HG03108 (cell line): ENCODE results near the gene SNX25.
"Not testable (repeated sequence)": the region's sequence is repeated elsewhere in the genome, so short reads cannot be mapped to it uniquely, and the experiment has no call there.

ENCODE experiments used
- ATAC-seq: cut with Tn5 transposase; IDR thresholded peaks from one replicate; pipeline ENCODE4 v1.9.1; 2021; ENCODE audit warnings: moderate library complexity; ENCODE audit not compliant: unreplicated experiment

The SNX25 gene

GRCh38 chr4:185209031-185209851 is at the start of gene SNX25:
Gene SNX25, plus strand, starts transcription at chr4:185209598. Its CDS starts 229 bp downstream, at chr4:185209827.
- ATAC-seq: peak; percentile 70

DNA sequence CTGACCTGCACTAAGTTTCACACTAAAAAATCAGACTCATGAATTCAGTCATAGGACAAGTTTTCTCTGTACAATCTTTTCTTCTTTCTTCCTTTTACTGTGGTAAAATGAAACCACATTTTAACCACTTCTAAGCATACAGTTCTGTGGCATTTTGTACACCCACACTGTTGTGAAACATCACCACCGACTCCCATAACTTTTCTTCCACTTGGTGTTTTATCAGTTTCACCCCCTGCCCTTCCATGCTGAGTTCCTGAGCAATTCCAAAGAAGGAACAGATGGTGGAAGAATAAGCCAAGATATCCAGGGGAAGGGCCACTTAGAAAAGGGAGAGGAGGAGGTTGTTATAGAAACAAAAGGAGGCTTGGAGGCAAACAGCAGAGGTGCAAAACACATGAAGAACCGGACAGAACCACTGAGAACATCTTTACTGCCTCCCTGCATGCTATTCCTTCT is 43.8 kb upstream of the SNX25 start:
- peak; percentile 91 for ATAC-seq

DNA sequence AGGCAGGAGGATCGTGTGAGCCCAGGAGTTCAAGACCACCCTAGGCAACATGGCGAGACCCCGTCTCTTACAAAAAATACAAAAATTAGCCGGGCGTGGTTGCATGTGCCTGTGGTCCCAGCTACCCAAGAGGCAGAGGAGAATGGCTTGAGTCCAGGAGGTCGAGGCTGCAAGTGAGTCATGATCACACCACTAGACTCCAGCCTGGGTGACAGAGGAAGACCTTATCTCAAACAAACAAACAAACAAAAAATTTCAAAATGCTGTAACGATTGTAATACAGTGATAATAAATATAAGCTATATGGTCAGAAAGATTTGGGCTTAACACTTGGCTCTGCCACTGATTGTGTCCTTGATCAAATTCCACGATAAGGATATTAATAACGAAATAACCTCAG is 42.2 kb upstream of the SNX25 start:
- ATAC-seq: no peak

GRCh38 chr4:185171373-185172071 is 37.9 kb upstream of the SNX25 start:
- ATAC-seq: peak; percentile 77

DNA sequence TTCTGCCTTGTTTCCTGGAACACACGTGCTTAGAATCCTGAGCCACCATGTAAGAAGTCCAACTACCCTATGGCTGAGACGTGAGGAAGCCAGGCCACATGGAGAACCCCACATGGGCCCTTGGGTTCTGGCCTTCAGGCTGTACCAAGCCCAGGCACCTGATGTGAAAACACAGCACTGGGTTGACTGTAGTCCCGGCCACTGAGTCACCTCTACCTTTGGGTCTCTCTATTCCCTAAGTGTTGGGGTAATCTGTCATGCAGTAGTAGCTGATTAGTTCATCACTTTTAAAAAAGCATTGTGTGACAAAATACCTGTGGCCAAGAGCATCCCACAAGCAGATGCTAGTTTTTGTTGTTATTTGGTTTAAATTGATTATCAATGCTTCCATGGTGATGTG is 29.9 kb upstream of the SNX25 start:
- no peak for ATAC-seq

DNA sequence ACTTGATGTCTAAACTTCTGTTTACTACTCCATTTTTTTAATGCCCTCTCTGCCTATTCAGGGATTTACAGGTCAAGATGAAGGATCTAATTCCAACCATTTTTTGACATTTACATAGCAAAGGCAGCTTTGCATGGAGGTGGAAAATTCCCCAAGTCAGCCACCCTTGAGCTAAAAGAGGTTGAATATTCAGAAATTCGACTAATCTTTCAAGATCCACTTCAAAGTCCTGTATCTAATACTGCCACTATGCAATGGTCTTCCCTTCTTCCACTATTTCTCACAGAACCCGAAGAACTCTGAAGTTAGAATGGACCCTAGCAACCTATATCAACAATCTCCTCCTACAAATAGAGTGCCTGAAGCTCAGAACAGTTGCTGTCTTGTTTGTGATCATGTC is 27.2 kb upstream of the SNX25 start:
- ATAC-seq: no peak

DNA sequence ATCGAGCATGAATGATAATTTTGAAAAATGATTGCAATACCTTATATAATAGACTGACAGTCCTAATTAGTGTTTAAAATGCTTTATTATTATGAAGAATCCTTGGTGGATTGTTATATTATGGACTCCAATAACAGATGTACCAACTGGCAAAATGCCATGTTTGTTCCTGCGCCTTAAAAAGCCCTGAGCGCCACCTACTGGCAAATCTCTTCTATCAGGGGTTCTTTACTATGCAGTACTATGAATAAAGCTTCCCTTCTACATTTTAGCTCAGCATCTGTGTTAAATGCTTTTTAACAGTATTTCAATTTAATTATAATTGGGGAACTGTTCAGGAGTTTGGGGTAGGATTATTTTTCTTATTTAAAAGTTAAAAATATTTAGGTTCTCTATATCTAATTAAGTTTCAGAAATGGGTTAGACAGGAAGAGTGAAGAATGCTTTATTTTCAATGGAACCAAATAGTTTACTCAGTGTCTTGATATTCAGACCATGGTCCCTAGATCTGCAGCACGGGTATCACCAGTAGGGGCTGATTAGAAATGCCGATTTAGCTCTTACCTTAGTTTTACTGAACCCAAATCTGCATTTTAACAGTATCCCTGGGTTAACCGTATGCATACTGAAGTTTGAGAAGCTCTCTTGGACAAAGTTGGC is 25.6 kb upstream of the SNX25 start:
- no peak for ATAC-seq

DNA sequence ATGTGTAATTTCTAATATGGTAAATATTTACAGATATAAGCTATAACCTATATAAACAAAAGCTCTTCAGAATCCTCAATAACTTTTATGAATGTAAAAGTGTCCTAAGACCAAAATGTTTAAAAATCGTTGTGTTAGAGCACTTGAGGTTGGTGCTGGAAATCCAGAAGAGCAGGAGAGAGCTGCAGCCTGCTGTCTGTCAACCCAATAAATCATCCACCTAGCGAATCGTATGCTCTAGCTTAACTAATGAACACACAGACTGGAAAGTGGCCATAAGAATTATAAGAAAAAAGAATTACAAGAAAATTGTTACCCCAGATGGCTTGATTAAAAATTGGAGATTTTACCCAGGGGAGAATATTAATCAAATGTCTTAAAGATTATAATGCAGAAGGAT is 22.6 kb upstream of the SNX25 start:
- no peak for ATAC-seq

DNA sequence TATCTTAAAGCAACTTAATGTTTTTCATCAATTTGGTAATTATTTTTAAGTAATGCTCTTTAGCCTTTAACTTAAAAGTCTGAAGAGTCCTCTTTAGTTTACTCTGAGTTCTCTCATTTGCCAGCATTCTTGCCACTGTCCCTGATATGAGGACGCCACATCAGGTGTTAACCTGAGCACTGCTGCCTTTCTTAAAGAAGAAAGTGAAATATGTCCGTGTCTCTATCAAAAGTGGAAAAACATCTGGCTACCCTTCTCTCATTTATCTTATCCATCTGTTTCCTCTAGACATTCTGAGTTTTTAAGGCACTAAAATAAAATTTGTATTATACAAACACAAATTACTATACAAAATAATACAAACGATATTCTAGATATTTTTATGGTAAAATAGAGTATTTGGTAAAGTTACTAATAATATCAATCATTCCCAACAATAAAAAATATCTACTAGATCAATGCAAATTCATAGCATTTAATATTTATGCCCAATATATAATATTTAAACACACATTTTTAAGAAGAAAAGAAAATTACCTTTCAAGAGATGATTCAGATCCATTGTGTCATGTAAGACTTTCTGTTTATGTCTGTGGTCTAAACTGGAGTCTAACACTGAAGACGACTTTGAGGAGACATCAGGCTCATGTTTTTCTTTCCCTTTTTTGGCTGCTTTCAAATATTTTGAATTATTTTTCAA is 19.6 kb upstream of the SNX25 start:
- no peak for ATAC-seq

GRCh38 chr4:185190306-185190856 is 19.0 kb upstream of the SNX25 start:
- ATAC-seq: no peak

DNA sequence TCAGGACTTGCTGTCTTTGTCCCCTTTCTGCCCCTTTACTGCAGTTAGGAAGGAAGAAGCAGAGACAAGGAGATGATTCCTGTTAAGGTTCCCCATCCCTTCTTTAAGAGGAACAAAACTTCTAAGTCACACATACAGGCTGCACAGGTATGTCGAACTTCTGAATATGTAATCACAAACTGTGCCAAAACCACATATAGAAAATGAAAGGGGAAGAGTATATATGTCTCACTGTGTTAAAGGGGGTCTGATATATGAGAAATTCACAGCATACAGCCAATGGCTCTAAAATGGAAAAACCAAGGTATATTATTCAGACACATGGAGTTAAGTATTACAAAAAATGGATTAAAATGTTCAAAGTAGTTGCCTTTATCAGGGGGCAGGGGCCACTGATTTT is 17.3 kb upstream of the SNX25 start:
- peak; percentile 79 for ATAC-seq

- ATAC-seq: no peak
Observed at GRCh38 chr4:185194924-185195888, 14.2 kb upstream of the SNX25 start.

- no peak for ATAC-seq
Observed at GRCh38 chr4:185196437-185196836, 13.0 kb upstream of the SNX25 start.

- not testable (repeated sequence) for ATAC-seq
Observed at GRCh38 chr4:185198189-185198588, 11.2 kb upstream of the SNX25 start.

- no peak for ATAC-seq
Observed at GRCh38 chr4:185201977-185202962, 7.1 kb upstream of the SNX25 start.

DNA sequence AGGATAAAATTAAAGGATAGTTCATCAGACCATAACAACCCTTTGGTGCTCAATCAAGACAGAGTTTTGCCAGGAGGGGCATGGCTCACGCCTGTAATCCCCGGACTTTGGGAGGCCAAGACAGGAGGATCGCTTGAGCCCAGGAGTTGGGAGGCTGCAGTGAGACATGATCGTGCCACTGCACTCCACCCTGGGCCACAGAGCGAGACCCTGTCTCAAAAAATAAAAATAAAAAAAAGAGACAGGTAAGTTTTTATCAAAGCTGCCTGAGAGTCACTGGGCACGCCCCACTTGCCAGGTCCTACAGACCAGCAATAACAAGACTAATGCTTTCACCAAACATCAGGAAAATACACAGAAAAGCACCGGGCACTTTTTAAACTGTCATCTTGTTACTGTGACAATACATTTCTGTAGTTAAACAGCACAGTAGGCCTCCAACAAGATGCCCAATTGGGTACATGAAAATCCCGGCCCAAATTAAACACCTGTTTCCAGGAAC is 6.4 kb upstream of the SNX25 start:
- ATAC-seq: peak; percentile 1

DNA sequence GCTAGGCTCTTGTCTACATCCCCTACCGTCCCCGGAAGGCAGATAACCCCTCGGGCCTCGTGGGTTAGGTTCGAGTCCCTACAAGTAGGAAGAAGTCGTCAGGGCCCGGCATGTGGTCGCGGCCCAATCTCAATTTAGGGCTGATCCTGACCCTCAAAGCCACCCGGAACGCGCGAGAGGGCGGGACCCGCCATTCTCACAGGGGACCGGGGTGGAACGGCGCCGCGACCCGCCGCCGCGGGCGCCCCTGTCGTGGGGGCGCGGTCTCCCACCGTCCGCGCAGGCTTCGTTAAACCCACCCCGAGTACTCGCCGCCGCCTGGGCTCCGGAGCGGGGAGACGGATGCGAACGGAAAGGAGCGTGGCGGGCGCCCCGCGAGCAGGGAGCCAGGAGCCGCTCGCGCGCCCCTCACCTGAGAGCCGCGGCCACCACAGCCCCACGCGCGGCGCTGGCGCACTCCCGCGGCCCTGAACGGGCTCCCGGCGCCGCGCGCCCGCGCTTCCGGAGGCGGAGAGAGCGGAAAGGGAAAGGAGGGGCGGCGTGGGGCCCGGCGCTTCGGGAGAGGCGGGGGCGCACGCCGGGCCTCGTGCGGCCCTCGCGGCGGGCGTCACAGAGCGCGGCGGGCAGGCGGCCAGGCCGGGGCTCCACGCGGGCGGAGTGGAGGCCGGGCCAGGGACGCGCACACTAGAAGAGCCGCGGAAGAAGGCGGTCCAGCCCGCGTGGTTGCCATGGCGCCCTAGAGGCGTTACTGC is 5.7 kb upstream of the SNX25 start, which contains the start of gene CFAP97:
Gene CFAP97 (minus strand): TSS at position 515 of the 752 bp plus-strand sequence. CDS start 12,804 bp downstream, outside the sequence.
- ATAC-seq: peak; percentile 63
